Measurements from ENCODE around the gene HSFX2.
"Not testable (repeated sequence)": the region's sequence is repeated elsewhere in the genome, so short reads cannot be mapped to it uniquely, and the experiment has no call there.

HSFX2 gene

DNA sequence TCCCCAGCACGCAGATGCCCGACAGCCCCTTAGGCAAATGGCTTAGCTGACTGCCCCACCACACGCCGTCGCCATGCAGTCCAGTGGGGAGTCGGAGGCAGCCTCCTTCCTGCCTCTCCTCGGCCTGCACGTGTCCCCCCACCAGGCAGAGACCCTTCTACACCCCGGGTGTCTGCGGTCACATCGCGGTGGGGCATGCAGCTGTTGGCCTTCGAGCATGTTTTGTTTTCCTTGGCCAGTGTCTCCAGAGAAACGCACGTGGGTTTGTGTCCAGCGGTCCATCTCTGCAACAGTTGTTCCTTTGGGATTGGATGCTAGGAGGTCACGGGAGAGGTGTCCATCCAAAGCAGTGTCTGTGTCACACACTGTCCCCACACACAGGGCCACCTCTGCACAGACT lies at the start of gene HSFX2:
Gene HSFX2, minus strand, starts transcription at position 101 of the 400 bp plus-strand sequence. CDS start 614 bp downstream, outside the sequence.
- H3K4me3 ChIP-seq (ENCODE audit: low read depth, low read length); DNase-seq (ENCODE audit: low read depth): not testable (repeated sequence)

GRCh38 chrX:149643496-149643895 lies 48.4 kb upstream of the HSFX2 start:
- TF ChIP-seq, protein P1, sequence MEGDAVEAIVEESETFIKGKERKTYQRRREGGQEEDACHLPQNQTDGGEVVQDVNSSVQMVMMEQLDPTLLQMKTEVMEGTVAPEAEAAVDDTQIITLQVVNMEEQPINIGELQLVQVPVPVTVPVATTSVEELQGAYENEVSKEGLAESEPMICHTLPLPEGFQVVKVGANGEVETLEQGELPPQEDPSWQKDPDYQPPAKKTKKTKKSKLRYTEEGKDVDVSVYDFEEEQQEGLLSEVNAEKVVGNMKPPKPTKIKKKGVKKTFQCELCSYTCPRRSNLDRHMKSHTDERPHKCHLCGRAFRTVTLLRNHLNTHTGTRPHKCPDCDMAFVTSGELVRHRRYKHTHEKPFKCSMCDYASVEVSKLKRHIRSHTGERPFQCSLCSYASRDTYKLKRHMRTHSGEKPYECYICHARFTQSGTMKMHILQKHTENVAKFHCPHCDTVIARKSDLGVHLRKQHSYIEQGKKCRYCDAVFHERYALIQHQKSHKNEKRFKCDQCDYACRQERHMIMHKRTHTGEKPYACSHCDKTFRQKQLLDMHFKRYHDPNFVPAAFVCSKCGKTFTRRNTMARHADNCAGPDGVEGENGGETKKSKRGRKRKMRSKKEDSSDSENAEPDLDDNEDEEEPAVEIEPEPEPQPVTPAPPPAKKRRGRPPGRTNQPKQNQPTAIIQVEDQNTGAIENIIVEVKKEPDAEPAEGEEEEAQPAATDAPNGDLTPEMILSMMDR (IDR thresholded peaks at IDR 0.05; ENCODE audit: low read depth, low read length, missing control alignments), result no peak

GRCh38 chrX:149641835-149642234 lies 46.7 kb upstream of the HSFX2 start:
- TF ChIP-seq, protein P1 (IDR thresholded peaks at IDR 0.05; ENCODE audit: low read depth, low read length, missing control alignments), result no peak
- no peak for DNase-seq (ENCODE audit: low read depth)
- no peak overlapping the region for H3K4me3 ChIP-seq (ENCODE audit: low read depth, low read length)

More at GRCh38 chrX:149643496-149643895, 48.4 kb upstream of the HSFX2 start:
- no peak for DNase-seq (ENCODE audit: low read depth)
- no peak overlapping the region for H3K4me3 ChIP-seq (ENCODE audit: low read depth, low read length)

DNA sequence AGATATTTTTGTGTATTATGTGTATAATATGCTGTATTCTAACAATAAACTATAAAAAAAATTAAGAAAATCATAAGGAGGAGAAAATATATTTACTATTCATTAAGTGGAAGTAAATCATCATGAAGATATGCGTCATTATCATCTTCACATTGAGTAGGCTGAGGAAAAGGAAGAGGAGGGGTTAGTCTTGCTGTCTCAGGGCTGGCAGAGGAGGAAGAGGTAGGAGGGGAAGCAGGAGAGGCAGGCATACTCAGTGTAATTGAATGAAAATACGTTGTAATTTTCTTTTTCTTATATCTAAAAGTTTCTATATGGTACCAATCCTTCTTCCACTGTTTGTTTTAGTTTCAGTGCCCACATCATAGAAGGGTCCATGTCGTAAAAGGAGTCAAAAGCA lies 46.3 kb upstream of the HSFX2 start:
- H3K4me3 ChIP-seq (ENCODE audit: low read depth, low read length), result no peak overlapping the region
- TF ChIP-seq, protein P1 (IDR thresholded peaks at IDR 0.05; ENCODE audit: low read depth, low read length, missing control alignments), result no peak
- DNase-seq (ENCODE audit: low read depth), result no peak

GRCh38 chrX:149639568-149639967 lies 44.5 kb upstream of the HSFX2 start:
- TF ChIP-seq, protein P1 (IDR thresholded peaks at IDR 0.05; ENCODE audit: low read depth, low read length, missing control alignments), result no peak
- no peak overlapping the region for H3K4me3 ChIP-seq (ENCODE audit: low read depth, low read length)
- DNase-seq (ENCODE audit: low read depth), result no peak

GRCh38 chrX:149638860-149639259 lies 43.7 kb upstream of the HSFX2 start:
- TF ChIP-seq, protein P1 (IDR thresholded peaks at IDR 0.05; ENCODE audit: low read depth, low read length, missing control alignments), result no peak
- no peak overlapping the region for H3K4me3 ChIP-seq (ENCODE audit: low read depth, low read length)
- no peak for DNase-seq (ENCODE audit: low read depth)

- H3K4me3 ChIP-seq (ENCODE audit: low read depth, low read length), result no peak overlapping the region
- TF ChIP-seq, protein P1 (IDR thresholded peaks at IDR 0.05; ENCODE audit: low read depth, low read length, missing control alignments), result no peak
These were observed 38.4 kb upstream of the HSFX2 start for GRCh38 chrX:149633511-149633910.

More at GRCh38 chrX:149633511-149633910, 38.4 kb upstream of the HSFX2 start:
- no peak for DNase-seq (ENCODE audit: low read depth)

Measured in GM12864 (cell line).